Measurements from ENCODE around the gene HTRA1.
A peak's percentile ranks its signal among the peaks of the same experiment; 100 is the strongest.

Gene HTRA1

DNA sequence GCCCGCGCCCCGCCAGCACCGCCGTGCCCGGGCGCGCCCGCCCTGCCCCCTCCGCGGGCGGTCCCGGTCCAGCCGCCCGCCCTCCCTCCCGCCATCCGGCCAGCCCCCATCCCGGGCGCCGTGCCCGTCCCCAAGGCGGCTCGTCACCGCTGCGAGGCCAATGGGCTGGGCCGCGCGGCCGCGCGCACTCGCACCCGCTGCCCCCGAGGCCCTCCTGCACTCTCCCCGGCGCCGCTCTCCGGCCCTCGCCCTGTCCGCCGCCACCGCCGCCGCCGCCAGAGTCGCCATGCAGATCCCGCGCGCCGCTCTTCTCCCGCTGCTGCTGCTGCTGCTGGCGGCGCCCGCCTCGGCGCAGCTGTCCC, at the start of gene HTRA1:
Gene HTRA1, plus strand, starts transcription at position 187 of the 362 bp plus-strand sequence. Its CDS starts 100 bp downstream, at position 287.
- H3K36me3 Mint-ChIP-seq (ENCODE audit: low read depth) = peaks cover 2% of the 10 kb centered on the region
- H3K27me3 Mint-ChIP-seq (ENCODE audit: low read depth) = peaks cover 74% of the 10 kb centered on the region
- no peak within 1 kb of the TSS for H3K27ac Mint-ChIP-seq
- DNase-seq (ENCODE audit: low spot score) = no peak
- no peaks in the 10 kb centered on the region for H3K9me3 Mint-ChIP-seq
- peak within 1 kb of the TSS; percentile 78 for H3K4me3 Mint-ChIP-seq
- H3K4me1 Mint-ChIP-seq (ENCODE audit: low read depth) = peaks cover 2% of the 10 kb centered on the region

- no peak for DNase-seq (ENCODE audit: low spot score)
- H3K27me3 Mint-ChIP-seq (ENCODE audit: low read depth) = peaks cover 10% of the 10 kb centered on the region
- H3K36me3 Mint-ChIP-seq (ENCODE audit: low read depth) = peaks cover 18% of the 10 kb centered on the region
- peaks cover 20% of the 10 kb centered on the region for H3K4me1 Mint-ChIP-seq (ENCODE audit: low read depth)
- H3K9me3 Mint-ChIP-seq = no peaks in the 10 kb centered on the region
- H3K4me3 Mint-ChIP-seq = no peak overlapping the region
- no peak overlapping the region for H3K27ac Mint-ChIP-seq
Observed at GRCh38 chr10:122413327-122413726, 48.0 kb upstream of the HTRA1 start.

GRCh38 chr10:122417667-122418066, 43.7 kb upstream of the HTRA1 start:
- Mint-ChIP-seq H3K4me1 (ENCODE audit: low read depth) (peaks cover 41% of the 10 kb centered on the region), H3K27ac (no peak overlapping the region), H3K27me3 (ENCODE audit: low read depth) (peaks cover 2% of the 10 kb centered on the region), H3K4me3 (no peak overlapping the region), H3K9me3 (no peaks in the 10 kb centered on the region), H3K36me3 (ENCODE audit: low read depth) (peaks cover 30% of the 10 kb centered on the region)
- no peak for DNase-seq (ENCODE audit: low spot score)

DNA sequence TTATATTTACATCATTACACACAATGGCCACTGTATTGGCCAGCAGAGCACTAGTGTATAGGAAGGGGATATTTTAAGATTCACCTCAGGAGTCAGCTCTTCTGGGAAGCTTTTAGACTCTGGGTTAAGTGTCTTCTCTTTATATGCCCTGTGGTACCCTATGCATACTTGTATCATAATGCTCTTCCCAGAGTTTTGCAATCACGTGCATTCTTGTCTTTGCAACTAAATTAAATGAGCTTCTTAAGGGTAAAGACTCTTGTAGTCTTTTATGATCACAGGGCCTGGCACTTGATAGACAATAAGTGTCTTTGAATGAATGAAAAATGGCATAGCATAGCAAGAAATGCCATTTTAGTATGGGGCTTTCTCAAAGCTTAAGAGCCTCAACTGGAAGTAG, 42.3 kb upstream of the HTRA1 start:
- Mint-ChIP-seq H3K4me3 (no peak overlapping the region), H3K27ac (no peak overlapping the region), H3K9me3 (no peaks in the 10 kb centered on the region), H3K36me3 (ENCODE audit: low read depth) (peaks cover 30% of the 10 kb centered on the region), H3K27me3 (ENCODE audit: low read depth) (peaks cover 2% of the 10 kb centered on the region), H3K4me1 (ENCODE audit: low read depth) (peaks cover 41% of the 10 kb centered on the region)
- DNase-seq (ENCODE audit: low spot score) = no peak

DNA sequence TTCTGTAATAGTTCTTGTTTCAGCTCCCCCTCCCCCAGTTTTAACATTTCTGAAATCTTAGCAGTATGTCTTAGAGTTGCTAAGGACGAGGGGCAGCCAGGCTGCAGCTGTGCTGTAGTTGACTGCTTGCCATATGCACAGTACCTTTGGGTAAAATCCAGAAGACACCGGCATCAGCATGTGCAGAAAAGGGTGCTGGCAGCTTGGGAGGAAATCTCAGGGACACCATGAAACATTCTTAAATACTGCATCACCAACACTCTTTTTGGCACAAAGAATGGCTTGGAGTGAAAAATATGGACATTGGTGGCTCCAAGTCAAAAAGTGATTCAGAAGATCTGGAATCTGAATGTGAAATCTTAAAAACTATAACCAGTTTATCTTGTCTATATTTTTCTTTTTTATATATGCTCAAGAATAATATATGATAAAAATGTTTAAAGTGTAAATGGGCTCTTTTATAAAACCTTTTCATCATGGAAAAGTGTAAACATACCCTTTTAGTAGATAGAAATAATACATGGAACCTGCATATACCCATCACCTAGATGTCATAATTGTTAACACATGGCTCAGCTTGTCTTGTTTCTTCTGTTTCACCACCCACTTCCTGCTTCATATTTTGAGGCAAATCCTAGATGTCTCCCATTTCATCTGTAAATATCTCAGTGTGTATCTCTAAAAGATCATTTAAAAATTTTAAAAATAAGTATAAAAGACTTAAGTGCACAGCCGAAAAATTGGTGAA, 41.3 kb upstream of the HTRA1 start:
- Mint-ChIP-seq H3K27me3 (ENCODE audit: low read depth) (no peaks in the 10 kb centered on the region), H3K4me3 (no peak overlapping the region), H3K27ac (no peak overlapping the region), H3K4me1 (ENCODE audit: low read depth) (peaks cover 40% of the 10 kb centered on the region), H3K36me3 (ENCODE audit: low read depth) (peaks cover 27% of the 10 kb centered on the region), H3K9me3 (no peaks in the 10 kb centered on the region)
- DNase-seq (ENCODE audit: low spot score) = no peak

DNA sequence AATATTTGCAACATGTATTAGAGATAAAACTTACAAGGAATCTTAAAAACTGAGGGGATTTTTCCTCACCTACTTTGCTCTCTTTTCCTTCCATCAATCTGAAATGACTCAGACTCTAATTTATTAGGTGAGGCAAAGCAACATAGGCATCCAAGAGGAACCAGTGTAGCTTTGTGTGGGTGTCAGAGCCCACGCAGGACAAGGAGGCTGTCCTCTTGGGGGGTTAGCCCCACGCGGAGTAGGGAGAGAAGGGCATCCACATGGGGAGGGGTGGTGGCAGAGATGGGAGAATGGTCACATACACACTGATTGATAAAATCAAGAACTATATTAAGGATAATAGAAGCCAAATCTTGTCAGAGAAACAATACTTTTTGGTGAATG, 40.7 kb upstream of the HTRA1 start:
- Mint-ChIP-seq H3K27me3 (ENCODE audit: low read depth) (no peaks in the 10 kb centered on the region), H3K4me3 (no peak overlapping the region), H3K9me3 (no peaks in the 10 kb centered on the region), H3K4me1 (ENCODE audit: low read depth) (peaks cover 39% of the 10 kb centered on the region), H3K27ac (no peak overlapping the region), H3K36me3 (ENCODE audit: low read depth) (peaks cover 25% of the 10 kb centered on the region)
- DNase-seq (ENCODE audit: low spot score) = no peak

DNA sequence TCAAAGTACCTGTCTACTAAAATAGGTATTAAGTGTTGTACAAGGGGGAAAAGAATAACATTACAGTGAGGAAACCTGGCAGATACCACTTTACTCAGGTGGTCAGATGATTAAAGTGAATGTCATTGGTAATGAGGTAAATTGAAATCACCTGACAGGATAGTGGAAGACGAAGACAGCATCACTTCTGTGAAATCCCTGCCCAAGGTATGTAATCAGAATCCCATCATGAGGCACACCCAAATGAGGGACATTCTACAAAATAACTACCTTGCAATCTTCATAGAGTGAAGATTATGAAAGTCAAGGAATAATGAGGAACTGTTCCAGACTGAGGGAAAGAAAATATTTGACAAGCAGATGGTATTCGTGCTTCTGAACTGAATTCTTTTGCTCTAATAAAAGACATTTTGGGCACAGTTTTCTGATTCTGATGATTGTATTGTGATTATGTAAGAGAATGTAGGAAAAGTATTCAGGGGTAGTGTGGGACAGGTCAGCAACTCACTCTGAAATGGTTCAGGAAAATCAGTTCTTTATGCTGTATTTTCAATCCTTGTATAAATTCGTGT, 40.2 kb upstream of the HTRA1 start:
- Mint-ChIP-seq H3K27me3 (ENCODE audit: low read depth) (no peaks in the 10 kb centered on the region), H3K4me1 (ENCODE audit: low read depth) (peaks cover 35% of the 10 kb centered on the region), H3K36me3 (ENCODE audit: low read depth) (peaks cover 22% of the 10 kb centered on the region), H3K27ac (no peak overlapping the region), H3K9me3 (no peaks in the 10 kb centered on the region), H3K4me3 (no peak overlapping the region)
- no peak for DNase-seq (ENCODE audit: low spot score)

DNA sequence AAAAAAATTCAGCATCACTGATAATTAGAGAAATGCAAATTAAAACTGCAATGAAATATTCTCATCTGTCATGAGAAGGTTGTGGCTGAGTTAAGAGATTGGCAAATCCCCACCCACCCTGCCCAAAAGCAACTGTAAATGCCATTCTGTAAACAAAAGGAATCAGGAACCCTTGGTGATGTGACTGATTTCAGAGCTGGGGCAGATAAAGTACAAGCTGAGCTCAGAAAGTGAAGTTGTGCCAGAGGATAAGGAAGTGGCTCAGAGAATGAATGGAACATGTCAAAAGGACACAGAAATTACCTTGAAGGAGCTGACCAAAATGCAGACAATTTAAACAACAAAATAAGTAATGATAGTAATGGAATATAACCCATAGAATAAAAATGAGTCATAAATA, 39.6 kb upstream of the HTRA1 start:
- peaks cover 32% of the 10 kb centered on the region for H3K4me1 Mint-ChIP-seq (ENCODE audit: low read depth)
- H3K4me3 Mint-ChIP-seq = no peak overlapping the region
- H3K27me3 Mint-ChIP-seq (ENCODE audit: low read depth) = no peaks in the 10 kb centered on the region
- H3K36me3 Mint-ChIP-seq (ENCODE audit: low read depth) = peaks cover 20% of the 10 kb centered on the region
- H3K27ac Mint-ChIP-seq = no peak overlapping the region
- DNase-seq (ENCODE audit: low spot score) = no peak
- no peaks in the 10 kb centered on the region for H3K9me3 Mint-ChIP-seq

GRCh38 chr10:122422266-122422989, 38.9 kb upstream of the HTRA1 start:
- Mint-ChIP-seq H3K36me3 (ENCODE audit: low read depth) (peaks cover 18% of the 10 kb centered on the region), H3K9me3 (no peaks in the 10 kb centered on the region), H3K27me3 (ENCODE audit: low read depth) (no peaks in the 10 kb centered on the region), H3K4me3 (no peak overlapping the region), H3K27ac (no peak overlapping the region), H3K4me1 (ENCODE audit: low read depth) (peaks cover 26% of the 10 kb centered on the region)
- no peak for DNase-seq (ENCODE audit: low spot score)

GRCh38 chr10:122424059-122424458, 37.3 kb upstream of the HTRA1 start:
- H3K27ac Mint-ChIP-seq = no peak overlapping the region
- no peaks in the 10 kb centered on the region for H3K9me3 Mint-ChIP-seq
- no peak overlapping the region for H3K4me3 Mint-ChIP-seq
- peaks cover 13% of the 10 kb centered on the region for H3K36me3 Mint-ChIP-seq (ENCODE audit: low read depth)
- H3K27me3 Mint-ChIP-seq (ENCODE audit: low read depth) = no peaks in the 10 kb centered on the region
- peaks cover 20% of the 10 kb centered on the region for H3K4me1 Mint-ChIP-seq (ENCODE audit: low read depth)
- DNase-seq (ENCODE audit: low spot score) = no peak

GRCh38 chr10:122426829-122427228, 34.5 kb upstream of the HTRA1 start:
- DNase-seq (ENCODE audit: low spot score) = no peak
- no peaks in the 10 kb centered on the region for H3K27me3 Mint-ChIP-seq (ENCODE audit: low read depth)
- H3K4me1 Mint-ChIP-seq (ENCODE audit: low read depth) = peaks cover 8% of the 10 kb centered on the region
- peaks cover 3% of the 10 kb centered on the region for H3K36me3 Mint-ChIP-seq (ENCODE audit: low read depth)
- H3K4me3 Mint-ChIP-seq = no peak overlapping the region
- no peaks in the 10 kb centered on the region for H3K9me3 Mint-ChIP-seq
- H3K27ac Mint-ChIP-seq = no peak overlapping the region

GRCh38 chr10:122427280-122427679, 34.1 kb upstream of the HTRA1 start:
- Mint-ChIP-seq H3K4me3 (no peak overlapping the region), H3K9me3 (no peaks in the 10 kb centered on the region), H3K36me3 (ENCODE audit: low read depth) (peaks cover 3% of the 10 kb centered on the region), H3K4me1 (ENCODE audit: low read depth) (peaks cover 4% of the 10 kb centered on the region), H3K27ac (no peak overlapping the region), H3K27me3 (ENCODE audit: low read depth) (no peaks in the 10 kb centered on the region)
- DNase-seq (ENCODE audit: low spot score) = no peak

- H3K4me1 Mint-ChIP-seq (ENCODE audit: low read depth) = no peaks in the 10 kb centered on the region
- H3K4me3 Mint-ChIP-seq = no peak overlapping the region
- H3K36me3 Mint-ChIP-seq (ENCODE audit: low read depth) = no peaks in the 10 kb centered on the region
- H3K27me3 Mint-ChIP-seq (ENCODE audit: low read depth) = no peaks in the 10 kb centered on the region
- H3K9me3 Mint-ChIP-seq = no peaks in the 10 kb centered on the region
- no peak for DNase-seq (ENCODE audit: low spot score)
- no peak overlapping the region for H3K27ac Mint-ChIP-seq
Observed at GRCh38 chr10:122435212-122435827, 26.0 kb upstream of the HTRA1 start.

DNA sequence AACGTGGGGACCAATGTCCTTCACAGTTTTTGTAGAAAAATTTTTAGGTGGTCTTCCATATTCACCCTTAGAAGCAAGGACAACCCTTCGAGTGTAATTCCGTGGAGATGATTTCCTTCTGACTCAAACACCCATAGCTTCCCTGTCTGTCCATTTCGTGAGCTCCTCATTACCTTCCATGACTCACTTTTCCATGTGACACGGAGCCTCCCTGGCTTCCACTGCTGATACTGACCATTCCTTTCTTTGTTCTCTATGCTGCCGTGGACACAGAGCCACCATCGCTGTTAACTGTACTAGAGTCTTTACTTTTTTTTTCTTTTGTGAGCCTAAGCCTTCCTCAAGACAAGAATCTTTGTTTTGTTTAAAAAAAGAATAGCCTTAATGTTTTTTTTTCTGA, 19.4 kb upstream of the HTRA1 start:
- no peak overlapping the region for H3K27ac Mint-ChIP-seq
- no peak for DNase-seq (ENCODE audit: low spot score)
- H3K4me3 Mint-ChIP-seq = no peak overlapping the region
- no peaks in the 10 kb centered on the region for H3K9me3 Mint-ChIP-seq
- H3K27me3 Mint-ChIP-seq (ENCODE audit: low read depth) = peaks cover 7% of the 10 kb centered on the region
- H3K36me3 Mint-ChIP-seq (ENCODE audit: low read depth) = no peaks in the 10 kb centered on the region
- no peaks in the 10 kb centered on the region for H3K4me1 Mint-ChIP-seq (ENCODE audit: low read depth)

All from T-helper 2 cell treated with Interferon-gamma antibody and Interleukin-4, amounts not matched to agents 5 μg/mL and 100 μg/mL, for 36 hours (primary cell).